Mesodermal cell (in vitro differentiated cells): ENCODE data around the gene MRPL20.
"Not testable (repeated sequence)": the region's sequence is repeated elsewhere in the genome, so short reads cannot be mapped to it uniquely, and the experiment has no call there.

Experiments
- H3K27ac ChIP-seq: 2 replicates; pipeline ENCODE4 v1.7.0; 2013; ENCODE audit warnings: mild to moderate bottlenecking, low read depth, low read length, moderate library complexity; ENCODE audit not compliant: severe bottlenecking
- H3K36me3 ChIP-seq: 2 replicates; pipeline ENCODE4 v1.7.1; 2013; ENCODE audit warnings: mild to moderate bottlenecking, low read length, moderate library complexity; ENCODE audit not compliant: control insufficient read depth, insufficient read depth
- H3K4me1 ChIP-seq: one replicate; pipeline ENCODE4 v1.7.1; 2013; ENCODE audit warnings: mild to moderate bottlenecking, low read length; ENCODE audit not compliant: insufficient read depth, control insufficient read depth, poor library complexity, severe bottlenecking
- H3K4me3 ChIP-seq: 2 replicates; pipeline ENCODE4 v1.7.0; 2013; ENCODE audit warnings: low read length, control low read depth, mild to moderate bottlenecking; ENCODE audit not compliant: insufficient read depth, poor library complexity, severe bottlenecking; ENCODE audit errors: extremely low read depth
- H3K9me3 ChIP-seq: 2 replicates; pipeline ENCODE4 v1.7.1; 2013; ENCODE audit warnings: mild to moderate bottlenecking, low read length, moderate library complexity; ENCODE audit not compliant: control insufficient read depth
- WGBS, 2 experiments: methylation state at CpG; one replicate each; pipeline ENCODE4 v1.1.5; 2013; ENCODE audit warnings: missing lambda C conversion rate in 2 of 2; ENCODE audit not compliant: insufficient coverage in 2 of 2; 5-methylcytosine and 5-hydroxymethylcytosine counted together

Gene MRPL20

DNA sequence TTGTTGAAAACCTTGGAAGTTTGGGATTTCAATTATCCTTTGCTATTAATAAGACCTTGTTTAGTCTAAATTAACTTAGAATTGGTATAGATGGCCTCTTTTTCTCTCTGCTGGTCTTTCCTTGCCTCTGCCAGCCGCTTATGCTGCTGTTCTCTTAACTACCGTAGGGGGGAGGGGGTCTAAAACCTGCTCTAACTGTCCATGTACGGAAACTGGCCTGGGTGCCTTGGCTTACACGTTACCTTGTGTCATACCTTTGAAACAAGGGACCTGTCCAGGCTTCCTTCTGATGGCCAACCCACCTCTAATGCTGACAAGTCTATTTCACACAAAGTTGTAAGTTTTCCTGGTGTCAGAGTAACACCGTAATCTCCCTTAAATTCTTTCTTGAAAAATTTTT, 10.3 kb upstream of the MRPL20 start:
- WGBS, 2 experiments, result 81 to 92% methylated on average over 3 to 4 of the region's 5 CpGs
- H3K36me3 ChIP-seq, H3K4me3 ChIP-seq, H3K27ac ChIP-seq, H3K9me3 ChIP-seq: not testable (repeated sequence)
- H3K4me1 ChIP-seq, result peaks cover 12% of the 10 kb centered on the region

DNA sequence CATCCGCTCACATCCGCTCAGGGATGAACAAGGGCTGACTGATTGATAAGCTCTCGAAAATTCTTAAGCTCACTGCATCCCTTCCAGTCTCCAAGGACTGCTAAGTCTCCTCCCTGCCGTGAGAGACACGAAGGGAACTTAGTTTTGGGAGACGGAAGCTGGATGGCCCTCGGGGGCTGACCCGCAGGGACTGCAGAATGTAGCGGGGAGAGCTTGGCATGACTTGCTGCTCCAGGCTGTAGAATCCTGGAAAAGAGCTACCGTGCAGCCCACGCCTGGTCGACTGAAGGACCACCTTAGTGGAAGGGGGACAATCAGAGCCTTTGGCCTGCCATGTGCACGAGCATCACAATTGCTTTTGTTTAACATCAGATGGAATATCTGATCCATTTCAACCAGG, 8.7 kb upstream of the MRPL20 start:
- WGBS, 2 experiments, result 86 to 91% methylated on average over 12 to 13 of the region's 13 CpGs
- Histone ChIP-seq H3K9me3 (peaks cover 4% of the 10 kb centered on the region), H3K27ac (no peak overlapping the region), H3K4me3 (no peak overlapping the region), H3K36me3 (peaks cover 3% of the 10 kb centered on the region), H3K4me1 (no peaks in the 10 kb centered on the region)

DNA sequence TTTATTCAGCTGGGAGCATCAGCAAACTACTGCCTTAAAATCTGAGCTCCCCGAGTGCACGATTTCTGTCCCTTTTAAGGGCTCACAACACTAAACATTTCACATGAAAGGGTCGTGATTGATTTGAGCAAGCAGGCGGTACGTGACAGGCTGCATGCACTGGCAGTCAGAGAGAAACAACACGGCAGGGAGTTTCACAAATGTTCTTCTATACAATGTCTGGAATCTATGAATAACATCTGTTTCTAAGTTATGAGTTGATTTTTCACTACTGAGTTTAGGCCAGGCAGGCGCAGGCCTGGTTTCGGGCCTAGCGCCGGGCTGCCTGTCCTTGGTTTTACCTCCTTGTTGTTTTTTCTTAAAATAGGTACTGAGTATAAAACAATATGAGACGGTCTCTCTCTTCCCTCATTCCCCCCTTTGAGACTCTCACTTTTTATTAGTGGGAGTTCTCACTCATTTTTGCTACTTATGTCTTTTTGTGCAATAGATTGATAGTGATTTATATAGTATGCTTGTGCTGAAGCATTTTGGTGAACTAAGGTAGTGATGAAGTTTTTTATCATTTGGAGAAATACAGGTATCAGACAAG, 5.3 kb upstream of the MRPL20 start:
- not testable (repeated sequence) for H3K4me1 ChIP-seq, H3K4me3 ChIP-seq, H3K9me3 ChIP-seq, H3K27ac ChIP-seq
- WGBS, 2 experiments, result 95 to 100% methylated on average over 4 to 5 of the region's 11 CpGs
- peaks cover 16% of the 10 kb centered on the region for H3K36me3 ChIP-seq

DNA sequence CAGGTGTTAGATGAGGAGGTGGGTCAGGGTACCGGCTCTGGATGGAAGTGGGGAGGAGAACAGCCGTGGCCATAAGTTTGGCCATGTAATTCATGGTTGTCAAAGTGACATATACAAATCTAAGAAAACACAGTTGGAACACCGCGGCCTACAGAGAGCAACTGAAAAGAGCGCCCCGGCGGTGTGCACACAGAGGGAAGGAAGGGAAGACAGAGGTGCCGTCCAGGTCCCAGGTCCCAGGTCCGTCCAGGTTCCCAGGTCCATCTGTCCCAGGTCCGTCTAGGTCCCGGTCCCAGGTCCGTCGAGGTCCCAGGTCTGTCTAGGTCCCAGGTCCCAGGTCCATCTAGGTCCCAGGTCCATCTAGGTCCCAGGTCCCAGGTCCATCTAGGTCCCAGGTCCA, 4.5 kb upstream of the MRPL20 start:
- H3K27ac ChIP-seq, result no peak overlapping the region
- H3K4me3 ChIP-seq, result no peak overlapping the region
- peaks cover 8% of the 10 kb centered on the region for H3K4me1 ChIP-seq
- peaks cover 4% of the 10 kb centered on the region for H3K9me3 ChIP-seq
- H3K36me3 ChIP-seq, result peaks cover 16% of the 10 kb centered on the region
- 97 to 100% methylated on average over 6 to 13 of the region's 13 CpGs for WGBS, 2 experiments

DNA sequence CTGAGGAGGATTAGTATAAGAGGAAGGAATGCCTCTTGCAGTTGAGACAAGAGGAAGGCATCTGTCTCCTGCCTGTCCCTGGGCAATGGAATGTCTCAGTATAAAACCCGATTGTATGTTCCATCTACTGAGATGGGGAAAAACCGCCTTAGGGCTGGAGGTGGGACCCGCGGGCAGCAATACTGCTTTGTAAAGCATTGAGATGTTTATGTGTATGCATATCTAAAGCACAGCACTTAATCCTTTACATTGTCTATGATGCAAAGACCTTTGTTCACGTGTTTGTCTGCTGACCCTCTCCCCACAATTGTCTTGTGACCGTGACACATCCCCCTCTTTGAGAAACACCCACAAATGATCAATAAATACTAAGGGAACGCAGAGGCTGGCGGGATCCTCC, 3.1 kb upstream of the MRPL20 start:
- H3K27ac ChIP-seq, H3K4me3 ChIP-seq, H3K4me1 ChIP-seq, H3K9me3 ChIP-seq: not testable (repeated sequence)
- H3K36me3 ChIP-seq, result peaks cover 29% of the 10 kb centered on the region
- WGBS, 2 experiments, result 43% methylated on average over 3 of the region's 8 CpGs; no CpG with 5 or more reads in 1 of the 2 experiments

DNA sequence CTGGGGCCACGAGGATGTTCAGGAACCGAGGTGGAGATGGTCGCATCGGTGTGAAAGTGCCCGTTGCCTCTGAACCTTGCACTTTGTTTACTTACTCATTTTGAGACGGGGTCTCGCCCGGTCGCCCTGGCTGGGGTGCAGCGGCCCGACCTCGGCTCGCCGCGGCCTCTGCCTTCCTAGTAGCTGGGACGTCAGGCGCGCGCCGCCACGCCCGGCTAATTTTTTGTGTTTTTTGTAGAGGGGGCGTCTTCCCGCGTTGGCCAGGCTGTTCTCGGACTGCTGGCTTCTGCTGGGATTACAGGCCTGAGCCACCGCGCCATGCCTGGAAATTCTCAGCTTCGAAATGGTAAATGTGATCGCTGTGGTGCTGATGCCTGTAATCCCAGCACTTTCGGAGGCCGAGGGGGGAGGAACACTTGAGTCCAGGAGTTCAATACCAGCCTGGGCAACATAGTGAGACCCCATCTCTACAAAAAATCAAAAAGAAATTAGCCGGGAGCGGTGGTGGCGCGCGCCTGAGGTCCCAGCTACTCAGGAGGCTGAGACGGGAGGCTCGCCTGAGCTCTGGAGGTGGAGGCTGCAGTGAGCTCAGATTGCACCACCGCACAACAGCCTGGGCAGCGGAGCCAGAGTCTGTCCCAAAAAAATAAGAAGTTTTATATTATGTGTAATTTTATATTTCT, 684 bp upstream of the MRPL20 start:
- Histone ChIP-seq H3K4me3 (peak overlapping the region; percentile 91), H3K36me3 (peaks cover 51% of the 10 kb centered on the region), H3K4me1 (peaks cover 8% of the 10 kb centered on the region), H3K27ac (peak overlapping the region; percentile 72), H3K9me3 (peaks cover 4% of the 10 kb centered on the region)
- 5 to 7% methylated on average over 33 of the region's 41 CpGs for WGBS, 2 experiments

DNA sequence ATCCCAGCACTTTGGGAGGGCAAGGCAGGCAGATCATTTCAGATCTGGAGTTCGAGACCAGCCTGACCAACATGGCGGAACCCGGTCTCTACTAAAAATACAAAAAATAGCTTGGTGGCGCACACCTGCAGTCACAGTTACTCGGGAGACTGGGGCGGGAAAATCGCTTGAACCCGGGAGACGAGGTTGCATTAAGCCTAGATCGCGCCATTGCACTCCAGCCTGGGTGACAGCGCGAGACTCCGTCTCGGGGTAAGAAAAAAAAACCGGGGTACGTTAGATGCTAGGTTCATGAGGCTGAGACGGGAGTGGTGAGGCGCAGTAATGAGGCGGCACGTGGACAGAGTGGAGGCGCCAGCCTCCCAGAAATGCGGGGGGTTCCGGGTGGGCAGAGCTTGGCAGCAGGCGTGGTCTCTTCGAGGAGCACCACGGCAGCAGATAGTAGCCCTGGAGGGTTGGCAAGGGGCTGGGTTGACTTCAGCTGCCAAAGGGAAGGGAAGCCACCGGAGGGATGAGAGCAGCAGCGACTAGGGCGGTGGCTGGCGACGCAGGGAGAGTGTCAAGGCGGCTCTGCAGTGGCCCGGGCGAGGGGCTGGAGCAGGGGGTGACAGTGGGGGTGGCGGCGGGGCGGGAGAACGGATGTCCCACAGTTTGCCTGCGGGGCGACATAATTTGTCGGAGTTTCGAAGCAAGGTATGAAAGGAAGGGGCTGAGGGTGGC, 832 bp downstream of the MRPL20 start:
- WGBS, 2 experiments, result 49 to 52% methylated on average over 39 to 41 of the region's 43 CpGs
- peaks cover 64% of the 10 kb centered on the region for H3K36me3 ChIP-seq
- no peaks in the 10 kb centered on the region for H3K9me3 ChIP-seq
- peaks cover 14% of the 10 kb centered on the region for H3K4me1 ChIP-seq
- H3K4me3 ChIP-seq, result peak overlapping the region; percentile 91
- H3K27ac ChIP-seq, result peak overlapping the region; percentile 72

DNA sequence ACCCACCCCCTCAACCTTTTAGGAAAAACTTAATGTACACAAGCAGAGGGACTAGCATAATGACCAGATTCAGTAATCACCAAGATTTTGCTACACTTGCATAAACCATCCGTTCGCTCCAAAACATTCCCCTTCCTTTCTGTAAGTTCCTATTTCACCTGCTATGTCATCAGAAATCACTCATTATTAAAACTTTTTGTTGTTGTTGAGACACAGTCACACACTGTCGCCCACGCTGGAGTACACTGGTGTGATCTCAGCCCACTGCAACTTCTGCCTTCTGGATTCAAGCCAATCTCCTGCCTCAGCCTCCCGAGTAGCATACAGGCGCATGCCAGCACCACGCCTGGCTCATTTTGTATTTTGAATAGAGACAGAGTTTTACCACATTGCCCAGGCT, 3.4 kb downstream of the MRPL20 start:
- WGBS, 2 experiments, result 95 to 96% methylated on average over 7 of the region's 7 CpGs
- Histone ChIP-seq H3K36me3 (peaks cover 63% of the 10 kb centered on the region), H3K4me1 (peaks cover 22% of the 10 kb centered on the region), H3K9me3 (no peaks in the 10 kb centered on the region), H3K4me3 (no peak overlapping the region), H3K27ac (no peak overlapping the region)

DNA sequence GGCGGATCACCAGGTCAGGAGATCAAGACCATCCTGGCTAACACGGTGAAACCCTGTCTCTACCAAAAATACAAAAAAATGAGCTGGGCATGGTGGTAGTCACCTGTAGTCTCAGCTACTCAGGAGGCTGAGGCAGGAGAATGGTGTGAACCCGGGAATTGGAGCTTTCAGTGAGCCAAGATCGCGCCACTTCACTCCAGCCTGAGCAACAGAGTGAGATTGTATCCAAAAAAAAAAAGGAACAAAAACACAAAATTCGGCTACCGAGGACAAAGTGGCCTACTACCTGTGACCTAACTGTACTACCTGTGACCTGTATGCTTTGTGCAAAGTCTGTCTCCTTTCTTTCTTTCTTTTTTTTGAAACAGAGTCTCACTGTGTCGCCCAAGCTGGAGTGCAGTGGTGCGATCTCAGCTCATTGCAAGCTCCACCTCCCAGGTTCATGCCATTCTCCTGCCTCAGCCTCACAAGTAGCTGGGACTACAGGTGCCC, 4.1 kb downstream of the MRPL20 start:
- peaks cover 65% of the 10 kb centered on the region for H3K36me3 ChIP-seq
- not testable (repeated sequence) for H3K9me3 ChIP-seq, H3K4me3 ChIP-seq, H3K27ac ChIP-seq
- 88 to 95% methylated on average over 8 to 9 of the region's 9 CpGs for WGBS, 2 experiments
- H3K4me1 ChIP-seq, result peaks cover 19% of the 10 kb centered on the region

DNA sequence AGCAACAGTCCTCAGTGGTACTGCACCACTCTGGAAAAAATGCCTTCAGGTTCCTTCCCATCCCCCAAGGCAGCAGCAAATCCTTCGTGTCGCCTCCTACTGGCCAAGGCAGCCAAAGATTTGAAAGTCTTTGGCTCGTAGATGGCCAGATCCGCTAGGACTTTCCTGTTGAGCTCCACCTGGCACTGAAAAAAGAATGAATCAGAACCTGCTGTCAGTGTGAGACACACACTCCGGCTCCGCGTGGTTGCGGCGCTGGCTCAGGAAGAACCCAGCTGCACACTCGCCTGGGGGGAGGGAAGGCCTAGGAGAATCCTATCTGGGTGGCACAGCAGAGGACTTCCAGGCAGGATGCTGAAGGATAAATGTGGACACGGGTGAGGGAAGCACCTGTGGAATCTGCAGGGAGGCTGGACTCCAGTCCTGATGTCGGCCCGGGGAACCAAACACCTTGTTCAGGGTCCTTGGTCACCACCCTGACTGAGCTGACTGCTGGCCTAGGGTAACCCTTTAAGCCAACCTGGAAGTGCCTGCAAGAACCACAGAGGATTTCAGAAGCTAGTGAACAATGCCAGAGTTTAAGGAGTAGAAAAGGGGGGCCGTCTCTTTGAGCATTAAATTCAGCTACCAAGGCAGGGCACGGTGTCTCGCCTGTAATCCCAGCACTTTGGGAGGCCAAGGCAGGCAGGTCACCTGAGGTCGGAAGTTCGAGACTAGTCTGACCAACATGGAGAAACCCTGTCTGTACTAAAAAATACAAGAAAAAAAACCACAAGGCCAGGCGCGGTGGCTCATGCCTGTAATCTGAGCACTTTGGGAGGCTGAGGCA, 4.8 kb downstream of the MRPL20 start:
- Histone ChIP-seq H3K27ac (no peak overlapping the region), H3K9me3 (no peaks in the 10 kb centered on the region), H3K36me3 (peaks cover 71% of the 10 kb centered on the region), H3K4me1 (peaks cover 26% of the 10 kb centered on the region), H3K4me3 (no peak overlapping the region)
- WGBS, 2 experiments, result 87 to 88% methylated on average over 20 of the region's 20 CpGs
